Body of pancreas (tissue), 4 donors: ENCODE measurements around the gene TBRG4.

Source experiments
- CTCF ChIP-seq, 7 experiments: fragments of 450-650 bp in 4 of 7; fragments of 200-600 bp in 3 of 7; sonication (generic) in 3 of 7; IDR thresholded peaks; one replicate each; pipeline ENCODE4 v1.5.1; 2016 to 2019; ENCODE audit warnings: antibody characterized with exemption in 7 of 7
- POLR2A ChIP-seq, 3 donors: fragments of 450-650 bp; IDR thresholded peaks; one replicate each; pipeline ENCODE4 v1.6.1; 2016; ENCODE audit warnings: antibody characterized with exemption in 3 of 3, mild to moderate bottlenecking in 2 of 3

DNA sequence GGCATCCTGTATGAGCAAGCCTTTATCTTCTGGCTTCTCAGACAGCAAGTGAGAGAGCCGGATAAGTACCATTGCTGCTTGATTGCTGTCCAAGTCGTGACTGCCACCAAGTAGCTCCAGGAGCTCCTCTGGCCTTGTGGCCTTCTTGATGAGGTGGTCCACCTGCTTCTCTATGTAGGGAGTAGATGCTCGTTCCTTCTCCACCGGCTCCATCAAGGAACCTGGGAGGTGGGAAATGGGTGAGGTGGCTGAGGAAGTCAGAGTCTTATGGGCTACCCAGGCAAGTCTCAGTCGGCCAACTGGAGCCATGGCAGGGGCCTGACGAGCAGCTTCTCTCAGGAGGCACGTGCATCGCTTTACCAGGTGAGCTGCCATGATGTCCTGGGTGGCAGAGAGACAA is 2.6 kb downstream of the TBRG4 start:
- TF ChIP-seq CTCF (IDR thresholded peaks at IDR 0.05) = no peak
- TF ChIP-seq POLR2A (IDR thresholded peaks at IDR 0.05) = no peak
